Kidney glomerular epithelial cell (primary cell): Measurements from ENCODE around the gene CLMN.
A peak's percentile ranks its signal among the peaks of the same experiment; 100 is the strongest.

ENCODE experiments used
- DNase-seq: peaks from one replicate; lab custom pipeline; 2025; lab: John Stamatoyannopoulos, UW

CLMN gene

DNA sequence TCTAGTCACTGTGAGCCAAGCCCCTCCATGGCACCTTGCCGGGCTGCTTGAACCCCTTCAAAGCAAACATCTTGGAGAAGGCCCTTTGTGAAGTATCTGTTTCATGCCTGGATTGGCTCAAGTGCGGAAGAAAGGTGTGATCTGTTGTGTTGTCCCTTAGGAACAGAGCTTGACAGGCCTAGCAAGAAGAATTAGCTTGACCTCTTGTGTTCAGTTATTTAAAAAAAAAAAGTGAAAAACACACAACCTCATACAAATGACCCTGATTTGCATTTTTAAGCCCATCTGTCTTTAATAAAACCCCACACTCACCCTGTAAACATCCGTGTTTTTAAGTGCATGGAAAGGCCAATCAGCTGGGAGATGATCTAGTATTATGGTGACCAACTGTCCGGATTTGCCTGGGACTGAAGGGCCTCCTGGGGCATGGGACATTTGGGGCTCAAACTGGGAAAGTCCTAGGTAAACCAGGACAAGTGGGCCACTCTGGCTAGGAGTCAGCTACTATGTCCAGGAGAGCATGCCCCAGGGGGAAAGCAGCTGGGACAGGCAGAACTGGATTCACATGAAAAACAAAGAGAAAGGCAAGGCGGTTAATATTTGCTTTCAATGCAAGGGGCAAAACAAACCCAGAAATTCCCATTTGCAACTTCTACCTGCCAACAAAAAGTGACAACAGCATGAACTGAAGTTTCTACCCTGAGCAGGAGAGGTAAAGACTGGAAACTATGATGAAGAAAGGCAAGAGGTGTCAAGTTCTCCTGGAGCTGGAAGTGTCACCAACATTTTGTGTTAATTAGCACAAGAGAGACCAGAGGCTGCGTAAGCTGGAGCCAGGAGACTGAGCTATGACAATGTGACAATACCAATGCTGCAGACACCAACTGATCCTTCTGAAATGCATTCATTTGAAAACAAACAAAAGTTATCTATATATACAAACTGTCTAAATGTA, 78.6 kb downstream of the CLMN start:
- no peak for DNase-seq

DNA sequence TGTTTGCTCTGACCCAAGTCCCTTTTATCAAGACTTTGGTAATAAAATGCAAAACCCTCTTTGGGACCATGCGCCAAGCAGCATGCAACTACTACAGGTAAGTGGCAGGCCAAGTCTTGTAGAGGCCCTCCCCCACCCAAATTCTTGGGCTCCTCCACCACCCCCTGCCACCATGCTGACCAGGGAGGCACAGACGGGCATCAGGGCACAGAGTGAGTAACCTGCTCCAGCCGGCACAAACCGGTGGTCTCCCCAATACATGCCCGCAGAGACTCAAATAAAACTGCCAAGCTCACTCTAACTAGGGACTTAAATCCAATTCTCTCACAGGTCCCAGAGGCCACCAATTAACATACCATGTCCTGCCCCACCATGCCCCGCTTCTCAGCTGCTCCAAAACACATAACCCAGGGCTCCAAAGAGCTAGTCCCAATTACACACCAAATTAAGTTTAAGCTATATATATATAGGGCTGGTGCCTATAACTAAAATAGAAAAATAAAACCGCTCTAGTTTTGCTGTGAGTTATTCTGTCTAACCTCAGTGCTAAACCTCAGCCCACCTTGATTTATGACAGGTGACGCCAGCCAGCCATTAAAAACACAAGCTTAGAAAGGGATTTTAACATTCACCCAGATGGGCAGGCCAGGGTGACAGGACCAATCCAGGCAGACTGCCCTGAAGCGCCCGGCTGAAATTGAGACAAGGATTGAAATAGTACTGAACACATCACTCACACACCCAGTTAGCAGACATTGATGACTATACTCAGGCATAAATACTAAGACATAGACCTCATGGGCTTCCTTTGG, 81.0 kb downstream of the CLMN start:
- no peak for DNase-seq

DNA sequence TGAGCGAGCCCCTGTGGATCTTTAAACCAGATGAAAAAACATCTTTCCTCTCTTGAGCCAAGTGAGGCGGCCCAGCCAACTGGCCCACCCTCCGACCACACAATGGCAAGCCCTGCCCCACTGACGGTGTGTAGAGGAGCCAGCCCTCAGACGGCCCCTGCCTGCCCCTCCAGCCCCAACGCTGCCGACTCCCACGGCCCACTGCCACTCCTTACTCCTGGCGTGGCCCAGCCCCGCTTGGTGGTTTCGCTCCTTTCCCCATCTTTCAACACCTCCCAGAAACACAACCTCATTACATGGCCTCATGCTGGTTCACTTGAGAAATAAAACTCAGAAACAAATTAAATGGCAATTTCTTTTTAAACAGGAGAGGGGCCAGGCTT, 81.8 kb downstream of the CLMN start:
- DNase-seq = no peak

DNA sequence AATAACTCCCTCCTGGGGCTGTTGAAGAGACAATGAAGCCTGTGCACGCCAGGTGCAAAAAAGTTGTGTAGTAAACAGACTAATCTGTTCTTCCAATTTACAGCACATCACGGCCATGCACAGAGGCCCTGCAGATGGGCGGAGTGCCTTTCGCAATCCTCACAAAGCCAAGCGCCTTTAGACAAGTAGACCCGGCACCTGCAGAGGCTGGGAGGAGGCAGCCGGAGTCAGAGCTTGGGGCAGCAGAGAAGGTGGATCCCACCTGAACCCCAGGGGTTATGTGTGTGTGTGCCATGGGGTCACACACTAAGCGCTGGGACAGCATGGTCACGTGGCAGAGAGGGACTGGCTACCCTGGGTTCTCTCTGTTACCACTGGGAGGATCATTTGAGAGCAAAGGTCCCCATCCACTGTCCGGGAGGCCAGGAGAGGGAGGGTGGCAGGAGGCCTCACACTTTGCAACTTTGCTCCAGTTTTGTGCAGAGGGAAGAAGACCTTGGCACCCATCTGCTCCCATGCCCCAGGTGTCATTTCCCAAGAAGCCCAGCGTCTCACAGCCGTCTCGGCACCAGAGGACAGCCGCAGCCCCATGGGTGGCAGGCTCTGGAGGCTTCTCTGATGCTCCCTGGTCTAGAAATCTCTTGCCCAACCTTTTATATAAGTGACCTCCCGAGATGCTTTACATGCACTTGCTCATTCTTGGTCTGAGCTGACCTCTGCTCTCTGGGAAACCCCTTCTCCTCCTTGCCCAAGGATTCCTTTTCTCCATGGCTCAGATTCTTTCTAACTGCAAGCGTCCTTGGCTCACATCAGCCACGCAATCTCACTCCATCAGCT, 82.4 kb downstream of the CLMN start:
- no peak for DNase-seq

DNA sequence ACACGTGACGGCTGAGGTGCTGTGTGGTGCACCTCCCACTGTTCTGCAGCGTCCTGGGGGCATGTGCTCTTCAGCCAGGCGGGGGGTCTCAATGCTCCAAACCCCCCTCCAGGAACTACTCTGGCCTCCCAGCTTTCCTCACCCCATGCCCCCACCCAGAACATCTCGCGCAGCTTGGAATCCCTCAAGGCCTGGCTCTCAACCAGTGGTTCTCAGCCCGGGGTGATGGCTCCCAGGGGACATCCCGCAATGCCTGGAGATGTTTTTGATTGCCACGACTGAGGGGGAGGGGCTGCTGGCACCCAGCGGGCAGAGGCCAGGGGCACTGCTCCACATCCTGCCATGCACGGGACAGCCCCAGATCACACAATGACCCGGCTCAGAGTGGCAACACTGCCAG, 83.5 kb downstream of the CLMN start:
- no peak for DNase-seq

DNA sequence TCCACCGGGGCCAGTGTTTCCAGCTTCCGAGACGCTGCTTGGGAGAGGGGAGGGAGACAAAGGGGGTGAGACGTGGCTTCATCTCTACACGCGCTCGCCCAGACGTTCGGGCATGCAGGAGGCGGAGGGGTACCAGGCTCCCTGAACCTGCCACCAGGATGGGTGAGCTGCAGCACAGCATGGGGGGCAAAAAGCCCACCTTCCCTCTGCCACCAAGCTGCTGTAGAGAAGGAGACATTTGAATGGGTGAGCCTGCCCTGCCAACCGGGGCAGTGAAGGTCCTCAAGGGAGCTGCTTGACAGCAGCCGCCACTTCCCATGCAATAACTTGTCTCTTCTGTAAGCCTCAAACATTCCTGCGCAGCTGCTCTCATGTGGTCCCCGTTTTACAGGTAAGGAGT, 83.9 kb downstream of the CLMN start:
- DNase-seq = no peak

DNA sequence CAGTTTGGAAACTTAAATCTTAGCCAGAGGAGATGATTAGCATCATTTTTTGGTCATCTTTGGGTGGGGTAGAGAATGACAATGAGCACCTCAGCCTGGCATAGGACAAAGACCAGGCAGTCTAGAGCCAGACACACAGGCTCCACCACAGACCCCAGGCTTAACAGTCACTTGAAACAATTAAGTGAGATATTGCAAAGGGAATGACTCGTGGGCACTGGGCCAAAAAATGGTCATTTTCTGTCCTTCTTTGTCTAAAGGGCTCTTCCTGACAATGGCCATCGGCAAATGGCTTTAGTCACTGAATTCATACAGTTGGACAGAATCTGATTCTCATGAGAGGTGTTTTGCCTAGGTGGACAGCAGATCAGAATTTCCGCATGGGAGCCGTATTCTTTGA, 84.4 kb downstream of the CLMN start:
- no peak for DNase-seq

DNA sequence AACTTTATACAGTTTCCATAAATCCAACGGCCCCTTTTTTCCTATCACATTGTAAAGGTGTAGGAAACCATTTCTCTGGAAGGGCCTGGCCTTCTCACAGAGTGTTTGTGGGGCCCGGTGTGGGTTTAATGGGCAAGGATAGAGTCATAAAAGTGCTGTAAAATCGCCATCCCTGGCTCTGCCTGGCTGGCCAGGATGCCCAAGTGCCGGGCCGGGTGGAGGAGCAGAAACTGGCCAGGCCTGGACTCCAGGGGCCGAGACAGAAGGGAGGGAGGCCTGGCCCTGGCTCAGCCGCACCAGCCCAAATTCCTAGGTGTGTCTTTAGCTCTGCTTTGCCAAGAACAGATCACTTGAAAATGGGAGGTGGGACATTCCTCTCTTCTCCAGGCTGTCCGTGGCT, 85.3 kb downstream of the CLMN start:
- DNase-seq = no peak

DNA sequence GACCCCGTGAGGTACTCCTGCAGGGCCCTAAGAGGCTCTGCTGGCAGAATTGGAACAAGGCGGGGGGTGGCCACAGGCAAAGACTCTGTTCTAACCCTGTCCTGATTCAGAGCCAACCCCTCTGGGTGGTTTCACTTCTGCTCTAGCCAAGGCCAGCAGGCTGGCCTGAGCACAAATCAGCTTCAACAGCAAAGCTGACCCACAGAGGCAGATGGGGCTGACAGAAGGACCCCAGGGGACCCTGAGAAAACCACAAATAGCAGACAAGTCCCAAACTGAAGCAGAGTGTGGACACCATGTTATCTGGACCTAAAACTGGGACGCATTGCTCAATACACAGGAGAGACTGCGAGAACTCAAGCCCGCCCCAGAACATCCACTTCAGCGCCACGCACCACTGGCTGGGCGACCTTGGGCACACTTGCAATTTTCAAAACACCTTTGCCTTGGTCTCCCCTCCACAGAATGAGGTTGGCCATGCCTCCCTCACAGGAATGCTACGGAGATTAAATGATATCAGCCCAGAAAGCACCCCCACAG, 85.9 kb downstream of the CLMN start:
- no peak for DNase-seq

DNA sequence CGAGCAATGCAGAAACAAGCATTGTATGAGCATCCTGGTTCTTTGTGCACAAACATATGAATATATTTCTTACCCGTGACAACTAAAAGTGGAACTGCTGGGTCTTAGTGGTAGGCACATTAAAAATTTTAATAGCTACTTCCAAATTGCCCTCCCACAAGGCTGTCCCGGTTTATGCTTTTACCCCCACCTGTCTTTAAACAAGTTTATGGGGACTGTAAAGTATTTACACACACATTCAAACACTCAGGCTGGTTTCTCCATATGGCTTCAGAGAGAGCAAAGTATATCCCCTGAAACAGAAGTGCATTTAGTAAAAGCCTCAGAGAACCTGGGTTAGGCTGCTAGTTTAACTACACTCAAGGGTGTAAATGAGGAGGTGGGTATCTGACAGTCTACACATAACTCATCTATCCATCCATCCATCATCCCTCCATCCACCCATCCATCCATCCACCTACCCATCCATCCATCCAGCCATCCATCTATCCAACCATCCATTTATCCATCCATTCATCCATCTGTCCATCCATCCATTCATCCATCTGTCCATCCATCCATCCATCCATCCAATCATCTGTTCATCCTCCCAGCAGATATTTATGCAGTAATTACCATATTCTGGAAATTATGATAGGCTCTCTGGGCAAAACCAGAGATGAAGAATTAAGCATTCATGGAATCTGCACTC, 86.7 kb downstream of the CLMN start:
- no peak for DNase-seq

DNA sequence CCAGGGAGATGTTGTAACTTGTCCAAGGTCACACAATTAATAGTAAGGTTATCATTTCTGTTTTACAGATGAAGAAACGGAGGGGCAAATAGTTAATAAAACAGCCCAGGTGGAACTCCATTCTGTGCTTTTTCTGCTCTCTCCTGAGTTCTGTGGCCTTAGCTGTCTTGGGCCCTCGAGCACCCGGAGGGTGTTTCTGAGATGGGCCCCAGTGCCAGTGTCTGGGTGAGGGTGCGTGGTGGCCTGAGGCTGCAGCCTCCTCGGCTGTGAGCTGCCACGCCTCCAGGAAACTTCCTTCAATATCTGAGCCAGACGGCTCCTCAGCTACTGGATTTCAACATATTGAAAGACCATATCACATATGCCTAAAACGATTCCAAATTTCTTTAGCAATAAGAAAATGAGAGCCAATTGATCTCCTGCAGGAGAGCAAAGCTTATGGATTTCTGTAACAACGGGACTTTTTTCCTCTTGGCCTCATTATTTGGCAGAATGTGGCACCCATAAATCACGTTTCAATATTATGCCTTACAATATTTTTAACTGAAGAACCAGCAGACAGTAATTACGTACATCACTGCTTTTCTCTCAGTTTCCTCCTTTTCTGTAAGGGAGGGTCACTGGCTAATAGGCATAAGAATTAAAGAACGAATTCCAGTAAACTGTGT, 87.6 kb downstream of the CLMN start:
- DNase-seq = no peak

DNA sequence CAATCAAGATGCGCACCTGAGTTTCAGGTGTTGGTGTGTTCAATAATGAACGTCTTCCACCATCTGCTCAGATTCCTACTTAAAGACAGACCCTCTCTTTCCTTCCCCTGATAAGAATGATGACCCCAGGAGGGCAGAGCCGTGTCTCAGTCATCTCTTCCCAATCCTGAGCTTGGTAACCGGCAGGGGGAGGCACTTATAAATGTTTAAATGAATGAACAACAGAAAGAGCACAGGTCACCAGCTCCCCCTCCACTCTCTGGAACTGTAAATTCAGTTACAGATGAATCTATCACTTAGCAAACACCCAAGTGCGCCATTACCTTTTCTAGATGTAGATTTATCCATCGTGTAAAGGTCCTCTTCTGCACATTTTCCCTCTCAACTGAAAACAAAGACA, 90.0 kb downstream of the CLMN start:
- no peak for DNase-seq

DNA sequence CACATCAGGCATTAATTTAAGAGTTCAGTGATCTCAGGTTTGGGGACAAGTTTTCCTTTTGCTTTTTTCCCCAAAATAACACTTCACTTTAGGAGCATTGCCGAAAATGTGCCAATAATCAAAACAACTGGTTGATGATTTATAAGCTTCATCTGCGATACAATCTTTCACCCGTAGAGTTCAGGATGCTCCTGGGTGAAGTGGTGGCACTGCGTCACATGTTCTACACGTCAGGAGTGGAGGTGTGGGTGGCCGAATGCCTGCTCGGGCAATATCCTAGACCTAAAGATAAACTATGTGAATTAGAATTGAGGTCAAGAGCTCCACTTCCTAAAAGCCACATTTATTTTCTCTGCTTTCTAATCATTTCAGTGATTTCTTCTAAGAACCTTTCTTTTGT, 91.5 kb downstream of the CLMN start:
- DNase-seq = no peak

DNA sequence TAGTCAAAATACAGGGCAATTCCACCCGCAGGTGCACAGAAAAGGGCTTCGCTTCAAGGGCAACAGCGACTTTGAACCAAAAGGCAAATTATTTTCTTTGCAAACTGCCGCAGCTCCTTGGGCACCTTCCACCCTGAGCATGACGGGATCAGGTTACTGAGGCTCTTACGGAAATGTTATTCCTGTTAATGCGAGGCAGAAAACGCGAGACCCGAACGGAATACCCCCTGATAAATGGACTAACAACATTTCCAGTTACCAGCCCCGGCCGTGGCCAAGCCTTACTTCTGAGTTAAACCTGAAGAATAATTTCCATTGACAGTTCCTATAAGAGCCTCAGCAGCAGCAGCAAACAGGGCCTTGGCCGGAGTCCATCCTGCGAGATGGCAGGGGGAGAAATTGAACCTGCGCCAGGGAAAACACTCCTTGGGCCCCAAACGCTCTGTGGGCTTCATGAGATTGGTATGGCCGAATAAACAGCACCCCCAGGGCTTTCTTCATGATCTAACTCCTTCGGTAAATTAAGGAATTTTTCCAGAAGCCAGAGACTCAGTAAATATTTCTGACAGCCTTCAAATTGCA, 92.3 kb downstream of the CLMN start:
- DNase-seq = peak; percentile 86

DNA sequence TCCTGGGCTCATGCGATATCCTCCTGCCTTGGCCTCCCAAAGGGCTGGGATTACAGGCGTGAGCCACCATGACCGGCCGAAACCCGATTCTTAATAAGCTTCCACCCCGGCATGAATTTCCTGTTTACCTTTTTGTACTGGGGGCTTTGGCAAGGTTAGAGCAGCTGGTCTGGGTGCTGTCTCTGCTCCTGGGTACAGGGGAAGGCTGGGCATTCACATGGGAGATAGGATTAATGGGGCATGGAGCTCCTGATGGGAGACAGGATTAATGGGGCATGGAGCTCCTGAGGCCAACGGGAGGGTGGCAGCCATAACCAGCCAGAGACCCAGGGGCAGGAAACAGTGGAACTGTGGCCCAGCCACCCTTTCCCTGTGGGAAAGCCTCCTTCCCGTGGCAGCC, 92.9 kb downstream of the CLMN start:
- DNase-seq = peak; percentile 89

DNA sequence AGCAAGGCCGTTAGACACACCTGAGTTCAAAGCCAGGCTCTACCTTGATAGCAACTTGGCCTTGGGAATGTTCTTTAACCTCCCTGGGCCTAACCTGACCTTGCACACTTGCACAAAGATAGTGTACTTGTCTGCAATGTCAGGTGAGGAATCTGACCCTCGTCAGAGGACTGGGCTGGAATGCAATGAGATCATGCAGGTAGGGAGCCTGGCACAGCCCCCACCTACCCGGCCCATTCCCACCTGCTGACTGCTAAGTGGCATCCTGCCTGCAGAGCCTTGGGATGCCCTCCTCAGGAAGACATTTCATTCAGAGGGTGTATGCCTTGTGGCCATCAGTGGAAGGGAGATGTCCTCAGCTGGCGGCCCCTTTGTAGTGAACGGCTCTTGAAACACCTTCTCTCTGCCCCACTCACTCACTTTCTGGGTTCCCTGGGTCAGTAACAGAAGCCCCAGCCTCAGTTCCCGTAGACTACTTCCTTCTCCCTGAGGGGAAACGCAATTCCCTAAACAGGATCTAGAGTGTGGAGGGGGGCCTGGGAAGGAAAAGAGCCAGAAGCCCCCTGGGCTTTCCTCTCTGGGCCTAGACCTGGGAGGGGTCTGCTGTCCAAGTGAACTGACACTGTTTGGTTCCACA, 94.3 kb downstream of the CLMN start:
- DNase-seq = no peak

DNA sequence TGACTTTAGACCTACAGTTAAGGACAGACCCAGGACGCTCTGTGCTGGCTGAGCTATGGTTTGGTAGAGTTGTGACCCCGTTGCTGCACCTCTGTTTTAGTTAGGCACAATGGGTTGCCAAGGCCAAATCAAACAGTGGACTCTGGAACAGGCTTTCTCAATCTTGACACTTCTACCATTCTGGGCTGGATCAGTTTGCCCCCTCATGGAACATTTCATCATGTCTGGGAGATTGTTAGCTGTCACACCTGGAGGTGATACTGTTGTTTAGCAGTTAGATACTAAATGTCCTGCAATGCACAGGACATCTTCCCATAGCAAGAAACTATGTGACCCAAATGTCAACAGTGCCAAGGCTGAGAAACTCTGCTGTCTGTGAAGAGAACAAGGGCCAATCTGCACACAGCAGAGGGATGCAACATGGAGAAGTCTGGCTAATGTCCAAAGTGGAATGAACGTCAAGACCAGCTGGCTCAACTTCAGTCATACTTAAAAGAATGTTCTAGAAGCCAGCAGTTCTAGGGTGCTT, 96.8 kb downstream of the CLMN start:
- no peak for DNase-seq

DNA sequence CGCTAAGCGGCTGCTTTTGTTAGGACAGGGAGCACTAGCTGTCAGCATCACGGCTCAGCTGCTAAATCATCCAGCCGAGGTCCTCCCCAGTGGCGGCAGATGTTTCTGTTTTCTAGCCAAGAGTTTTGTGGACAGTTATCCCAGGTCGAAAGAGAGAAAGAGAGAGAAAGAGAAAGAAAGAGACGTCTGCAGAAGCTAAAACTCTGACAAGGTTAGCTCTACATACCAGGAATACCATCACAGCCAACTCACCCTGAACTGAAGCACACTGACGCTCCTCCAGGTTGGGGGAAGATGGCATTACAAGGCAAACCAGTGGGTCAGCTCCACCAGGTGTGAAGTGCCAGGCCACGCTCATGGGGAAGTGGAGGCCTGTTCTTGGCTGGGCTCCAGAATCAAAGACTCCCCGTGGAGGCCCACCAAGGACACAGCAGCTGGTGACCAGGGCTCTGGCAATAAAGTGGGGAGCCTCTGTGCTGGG, 97.5 kb downstream of the CLMN start:
- peak; percentile 94 for DNase-seq

DNA sequence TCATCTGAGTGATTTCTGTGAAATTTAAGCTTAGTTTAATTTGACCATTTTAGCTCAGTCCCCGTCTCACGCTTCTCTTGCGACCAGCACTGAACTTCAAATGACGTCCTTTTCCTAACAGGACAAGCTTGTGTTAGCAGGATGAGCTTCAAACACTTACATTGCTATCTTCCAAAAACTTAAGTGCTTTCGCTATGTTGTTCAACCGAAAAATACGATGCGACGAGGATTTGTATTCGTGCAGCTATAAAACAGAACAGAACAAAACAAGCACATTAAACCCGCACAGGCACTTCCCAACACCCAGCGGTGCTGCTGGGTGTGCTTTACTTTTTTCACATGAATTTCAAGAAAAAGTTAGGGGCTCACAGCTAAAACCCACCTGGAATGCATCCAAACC, 98.2 kb downstream of the CLMN start:
- no peak for DNase-seq
